HG03457 (cell line): ENCODE results near the gene PPP1R27.
"Not testable (repeated sequence)": the region's sequence is repeated elsewhere in the genome, so short reads cannot be mapped to it uniquely, and the experiment has no call there.

Source experiments
- ATAC-seq: cut with Tn5 transposase; IDR thresholded peaks from one replicate; pipeline ENCODE4 v1.9.1; 2021; ENCODE audit warnings: moderate number of reproducible peaks; ENCODE audit not compliant: unreplicated experiment

Gene PPP1R27

DNA sequence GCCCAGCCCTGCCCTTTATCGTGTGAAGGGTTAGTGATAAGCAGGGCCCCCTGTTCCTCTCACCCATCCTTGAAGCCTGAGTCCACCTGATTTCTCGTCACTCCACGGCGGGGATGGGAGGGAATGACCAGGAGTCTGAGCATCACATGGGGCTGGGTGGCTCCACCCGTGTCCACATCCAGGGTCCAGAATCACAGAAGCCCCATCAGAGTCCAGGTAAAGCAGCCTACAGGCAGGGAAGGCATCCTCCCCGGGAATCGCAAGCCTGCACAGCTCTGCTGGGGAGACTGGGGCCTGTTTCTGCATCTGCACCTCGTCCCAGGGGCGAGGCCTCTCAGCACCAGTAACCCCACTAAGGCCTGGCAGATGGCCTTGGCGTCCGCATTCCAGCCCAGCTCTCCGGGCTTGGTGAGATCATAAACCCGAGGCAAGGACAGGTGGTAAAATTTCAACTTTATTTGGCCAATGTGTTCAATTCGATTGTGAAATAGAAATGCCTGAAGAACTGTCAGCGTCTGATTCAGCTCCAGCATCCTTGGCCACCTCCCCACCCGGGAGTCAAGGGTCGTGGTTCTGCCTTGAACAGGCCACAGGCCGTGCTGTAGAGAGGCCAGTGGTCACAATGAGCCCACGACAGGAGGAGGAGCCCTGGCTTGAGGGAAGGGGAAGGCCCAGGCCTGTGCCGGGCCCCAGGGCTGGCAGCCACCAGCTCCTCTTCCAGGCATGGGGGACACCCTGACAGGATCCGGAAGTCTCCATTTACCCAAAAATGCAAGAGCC lies 8.1 kb upstream of the PPP1R27 start:
- ATAC-seq: no peak

DNA sequence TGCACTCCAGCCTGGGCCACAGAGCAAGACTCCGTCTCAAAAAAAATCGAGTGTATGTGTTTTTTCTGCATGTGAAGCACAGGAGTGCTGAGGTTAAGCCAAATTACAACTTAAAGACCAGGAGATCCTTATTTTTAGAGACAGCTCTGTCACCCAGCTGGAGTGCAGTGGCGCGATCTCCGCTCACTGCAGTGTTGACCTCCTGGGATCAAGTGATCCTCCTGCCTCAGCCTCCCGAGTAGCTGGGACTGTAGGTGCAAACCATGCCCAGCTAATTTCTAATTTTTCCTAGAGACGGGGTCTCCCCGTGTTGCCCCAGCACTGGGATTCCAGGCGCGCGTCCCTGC lies 7.5 kb upstream of the PPP1R27 start:
- no peak for ATAC-seq

- no peak for ATAC-seq
Observed at GRCh38 chr17:81841866-81842265, 7.0 kb upstream of the PPP1R27 start.

- no peak for ATAC-seq
Observed at GRCh38 chr17:81840826-81841778, 6.3 kb upstream of the PPP1R27 start.

- ATAC-seq: not testable (repeated sequence)
Observed at GRCh38 chr17:81840059-81840458, 5.2 kb upstream of the PPP1R27 start.

GRCh38 chr17:81839301-81839700 lies 4.5 kb upstream of the PPP1R27 start:
- no peak for ATAC-seq

DNA sequence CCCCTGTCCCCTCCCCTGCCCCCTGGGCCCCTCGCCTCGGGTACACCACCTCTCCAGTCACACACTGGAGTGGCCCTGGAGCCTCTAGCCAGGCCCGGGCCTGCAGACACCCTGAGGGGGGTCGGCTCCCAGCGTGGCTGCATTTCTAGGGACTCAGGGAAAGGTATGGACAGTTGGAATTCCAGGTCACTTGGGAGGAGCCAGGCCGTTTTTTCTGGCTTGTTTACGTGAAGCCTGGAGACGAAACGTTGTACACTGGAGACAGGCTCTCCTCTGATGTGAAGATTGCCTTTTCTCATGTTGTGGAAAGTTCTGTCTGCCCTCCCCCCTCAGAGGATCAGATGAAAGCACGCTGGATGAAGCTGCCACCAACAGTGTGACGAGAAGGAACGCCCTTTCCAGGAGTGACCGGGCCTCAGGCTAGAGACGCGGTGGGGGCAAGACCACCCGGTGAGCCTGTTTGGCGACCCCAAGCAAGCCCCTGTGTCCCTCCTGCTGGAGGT lies 4.0 kb upstream of the PPP1R27 start:
- no peak for ATAC-seq

GRCh38 chr17:81837641-81838040 lies 2.8 kb upstream of the PPP1R27 start:
- ATAC-seq: no peak

GRCh38 chr17:81833921-81834830 lies 674 bp downstream of the PPP1R27 start:
- ATAC-seq: no peak

DNA sequence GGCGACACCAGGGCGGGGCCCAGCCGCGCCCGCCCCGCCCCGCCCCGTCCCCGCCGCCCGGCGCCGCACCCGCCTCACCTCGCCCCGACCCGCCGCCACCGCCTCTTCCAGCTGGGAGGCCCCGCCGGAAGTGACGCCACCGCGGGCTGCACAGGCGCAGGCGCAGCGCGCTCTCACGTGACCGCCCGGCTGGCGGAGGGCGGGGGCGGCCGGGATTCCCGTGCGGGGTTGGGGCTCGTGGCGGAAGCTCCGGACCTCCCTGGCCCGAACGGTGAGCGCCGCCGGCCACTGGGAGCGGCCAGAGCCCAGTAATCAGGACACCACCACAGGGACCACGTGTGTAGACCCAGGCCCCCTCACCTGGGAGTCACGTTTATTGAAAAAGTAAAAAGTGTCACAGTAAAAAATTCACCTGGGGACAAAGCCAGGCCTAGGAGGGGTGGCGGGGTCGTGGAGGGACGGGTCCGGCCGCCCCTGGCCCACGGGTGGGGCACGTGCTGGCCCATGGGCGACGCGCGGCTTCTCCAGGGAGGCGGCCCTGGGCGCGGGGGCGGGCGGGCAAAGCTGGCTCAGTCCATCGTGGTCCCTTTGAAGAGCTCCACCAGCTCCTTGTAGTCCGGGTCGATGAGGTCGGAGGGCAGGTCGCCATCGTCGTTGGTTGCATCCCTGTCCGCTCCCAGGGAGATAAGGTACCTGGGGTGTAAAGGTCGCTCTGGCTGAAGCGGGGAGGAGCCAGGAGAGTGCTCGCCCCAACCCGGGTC lies 1.5 kb downstream of the PPP1R27 start, which contains the start of gene MCRIP1:
MCRIP1 (minus strand) TSS at position 132 of the 761 bp plus-strand sequence. CDS start 8,785 bp downstream, outside the sequence.
- peak; percentile 47 for ATAC-seq

DNA sequence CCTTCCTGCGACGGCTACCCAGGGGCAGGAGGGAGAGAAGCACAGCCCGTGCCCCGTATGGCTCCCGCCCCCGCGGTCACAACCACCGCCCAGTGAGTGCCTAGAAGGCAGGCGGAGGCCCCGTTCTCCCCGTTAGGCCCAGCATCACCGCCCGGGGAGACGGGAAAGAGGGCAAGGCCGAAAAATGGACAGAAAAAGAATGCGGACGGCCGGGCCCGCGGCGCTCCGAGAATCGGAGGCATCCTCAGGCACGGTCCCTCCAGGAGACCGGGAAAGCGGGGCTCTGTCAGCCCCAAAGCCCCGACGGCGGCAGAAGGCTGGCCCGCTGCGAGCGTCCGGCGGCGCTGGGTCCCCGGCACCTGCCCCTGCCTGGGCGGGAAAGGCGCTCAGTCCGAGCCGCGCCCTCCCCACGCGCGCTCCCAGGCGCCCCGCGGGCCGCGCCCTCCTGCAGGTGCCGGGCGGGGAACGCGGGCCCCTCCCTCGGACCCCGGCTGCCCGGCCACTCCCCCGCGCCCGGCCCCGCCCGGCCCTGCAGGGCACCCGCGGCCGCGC lies 2.2 kb downstream of the PPP1R27 start:
- ATAC-seq: peak; percentile 51

DNA sequence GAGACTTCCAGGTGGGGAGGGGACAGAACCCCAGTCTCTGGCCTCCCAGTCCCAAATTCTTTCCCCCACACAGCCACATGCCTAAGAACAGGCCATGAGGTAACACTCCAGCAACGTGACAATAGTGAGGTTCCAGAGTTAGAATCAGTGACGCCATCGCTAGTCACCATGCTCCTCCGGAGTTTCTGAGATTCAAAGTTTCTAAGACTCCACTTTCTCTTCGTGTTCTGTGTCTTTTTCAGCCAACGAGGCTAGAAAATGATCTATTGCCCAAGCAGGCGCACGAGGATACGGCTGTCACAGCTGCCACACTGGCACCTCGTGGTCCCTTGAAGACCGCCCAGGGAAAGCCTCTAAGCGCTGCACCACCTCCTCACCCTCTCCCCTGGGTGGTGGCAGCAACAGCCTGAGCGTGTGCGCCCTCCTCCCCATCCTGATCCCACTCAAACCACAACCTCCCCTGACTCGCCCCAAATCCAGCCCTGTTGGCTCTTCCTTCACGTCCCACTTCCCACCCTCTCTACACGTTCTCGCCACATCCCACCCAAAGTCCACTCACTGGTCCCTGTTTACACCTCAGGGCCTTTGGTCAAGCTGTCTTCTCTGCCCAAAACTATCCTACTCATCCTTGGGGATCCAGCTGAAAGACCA lies 2.8 kb downstream of the PPP1R27 start:
- peak; percentile 11 for ATAC-seq

- ATAC-seq: no peak
Observed at GRCh38 chr17:81831563-81831956, 3.3 kb downstream of the PPP1R27 start.

GRCh38 chr17:81829858-81830257 lies 5.0 kb downstream of the PPP1R27 start:
- ATAC-seq: no peak

GRCh38 chr17:81828656-81829055 lies 6.2 kb downstream of the PPP1R27 start:
- no peak for ATAC-seq

GRCh38 chr17:81825841-81826466 lies 8.9 kb downstream of the PPP1R27 start:
- no peak for ATAC-seq

- no peak for ATAC-seq
Observed at GRCh38 chr17:81824595-81824994, 10.3 kb downstream of the PPP1R27 start.

- ATAC-seq: no peak
Observed at GRCh38 chr17:81823820-81824550, 10.9 kb downstream of the PPP1R27 start.
